HL-60 (cell line): ENCODE data around the gene ETDB.
"Not testable (repeated sequence)": the region's sequence is repeated elsewhere in the genome, so short reads cannot be mapped to it uniquely, and the experiment has no call there.

Experiments
- DNase-seq, 2 experiments: peaks; one replicate each; pipeline ENCODE4 v3.0.0-alpha.2; 2010 to 2020; ENCODE audit warnings: low read depth in 1 of 2, low spot score in 1 of 2
- H3K27ac ChIP-seq: fragments of 250-450 bp; sonication (Bioruptor Pico); replicated peaks from 2 replicates; pipeline ENCODE4 v1.5.1; 2020; ENCODE audit warnings: mild to moderate bottlenecking, moderate library complexity
- H3K27me3 ChIP-seq: fragments of 250-450 bp; sonication (Bioruptor Pico); 2 replicates; pipeline ENCODE4 v1.5.1; 2021; ENCODE audit warnings: mild to moderate bottlenecking, moderate library complexity; ENCODE audit not compliant: insufficient read depth, poor library complexity, severe bottlenecking
- H3K4me3 ChIP-seq: replicated peaks from 2 replicates; pipeline ENCODE4 v1.5.1; 2011; ENCODE audit warnings: mild to moderate bottlenecking, control low read depth, low read length; ENCODE audit not compliant: insufficient read depth
- CTCF ChIP-seq: IDR thresholded peaks from one replicate; pipeline ENCODE4 v1.5.1; 2011; ENCODE audit warnings: low read length, control low read depth, inconsistent platforms; ENCODE audit not compliant: insufficient read depth
- GABPA ChIP-seq: IDR thresholded peaks from 2 replicates; pipeline ENCODE4 v1.6.1; 2012; ENCODE audit warnings: low read depth
- POLR2AphosphoS5 ChIP-seq: IDR thresholded peaks from 2 replicates; pipeline ENCODE4 v1.6.1; 2012; ENCODE audit warnings: low read depth
- SPI1 ChIP-seq: IDR thresholded peaks from 2 replicates; pipeline ENCODE4 v1.6.1; 2012; ENCODE audit warnings: low read depth, mild to moderate bottlenecking, borderline replicate concordance
- TF ChIP-seq, protein P1 (sequence below): IDR thresholded peaks from 2 replicates; pipeline ENCODE4 v1.6.1; 2012; ENCODE audit warnings: low read depth; ENCODE audit not compliant: insufficient replicate concordance

ETDB gene

DNA sequence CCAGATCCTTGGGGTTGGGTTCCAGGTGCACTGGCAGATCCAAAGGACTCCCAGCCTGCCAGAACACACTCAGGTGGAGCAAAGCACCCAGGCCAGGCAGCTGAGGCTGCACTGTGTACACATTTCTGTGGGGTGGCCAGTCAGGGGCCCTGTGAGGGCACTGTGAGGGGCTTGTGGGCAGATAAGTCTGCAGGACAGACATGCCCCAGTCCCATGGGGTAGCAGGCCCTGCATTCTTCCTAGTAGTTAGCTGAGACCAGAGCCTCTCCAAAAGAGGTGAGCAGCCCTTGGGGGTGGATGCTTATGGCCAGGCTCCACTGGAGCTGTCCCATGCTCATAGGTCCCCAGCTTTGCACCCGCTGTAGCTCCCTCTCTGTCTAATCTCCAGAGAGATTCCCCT, 7.6 kb downstream of the ETDB start:
- TF ChIP-seq GABPA = no peak
- no peak for TF ChIP-seq SPI1
- TF ChIP-seq CTCF = no peak
- no peak for TF ChIP-seq POLR2AphosphoS5
- TF ChIP-seq, protein P1, sequence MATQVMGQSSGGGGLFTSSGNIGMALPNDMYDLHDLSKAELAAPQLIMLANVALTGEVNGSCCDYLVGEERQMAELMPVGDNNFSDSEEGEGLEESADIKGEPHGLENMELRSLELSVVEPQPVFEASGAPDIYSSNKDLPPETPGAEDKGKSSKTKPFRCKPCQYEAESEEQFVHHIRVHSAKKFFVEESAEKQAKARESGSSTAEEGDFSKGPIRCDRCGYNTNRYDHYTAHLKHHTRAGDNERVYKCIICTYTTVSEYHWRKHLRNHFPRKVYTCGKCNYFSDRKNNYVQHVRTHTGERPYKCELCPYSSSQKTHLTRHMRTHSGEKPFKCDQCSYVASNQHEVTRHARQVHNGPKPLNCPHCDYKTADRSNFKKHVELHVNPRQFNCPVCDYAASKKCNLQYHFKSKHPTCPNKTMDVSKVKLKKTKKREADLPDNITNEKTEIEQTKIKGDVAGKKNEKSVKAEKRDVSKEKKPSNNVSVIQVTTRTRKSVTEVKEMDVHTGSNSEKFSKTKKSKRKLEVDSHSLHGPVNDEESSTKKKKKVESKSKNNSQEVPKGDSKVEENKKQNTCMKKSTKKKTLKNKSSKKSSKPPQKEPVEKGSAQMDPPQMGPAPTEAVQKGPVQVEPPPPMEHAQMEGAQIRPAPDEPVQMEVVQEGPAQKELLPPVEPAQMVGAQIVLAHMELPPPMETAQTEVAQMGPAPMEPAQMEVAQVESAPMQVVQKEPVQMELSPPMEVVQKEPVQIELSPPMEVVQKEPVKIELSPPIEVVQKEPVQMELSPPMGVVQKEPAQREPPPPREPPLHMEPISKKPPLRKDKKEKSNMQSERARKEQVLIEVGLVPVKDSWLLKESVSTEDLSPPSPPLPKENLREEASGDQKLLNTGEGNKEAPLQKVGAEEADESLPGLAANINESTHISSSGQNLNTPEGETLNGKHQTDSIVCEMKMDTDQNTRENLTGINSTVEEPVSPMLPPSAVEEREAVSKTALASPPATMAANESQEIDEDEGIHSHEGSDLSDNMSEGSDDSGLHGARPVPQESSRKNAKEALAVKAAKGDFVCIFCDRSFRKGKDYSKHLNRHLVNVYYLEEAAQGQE = no peak
- H3K27me3 ChIP-seq = no peaks in the 10 kb centered on the region
- no peak overlapping the region for H3K27ac ChIP-seq
- DNase-seq = no peak
- H3K4me3 ChIP-seq = no peak overlapping the region

GRCh38 chrX:135112096-135112729, 8.1 kb downstream of the ETDB start:
- H3K27ac ChIP-seq = no peak overlapping the region
- H3K27me3 ChIP-seq = no peaks in the 10 kb centered on the region
- TF ChIP-seq POLR2AphosphoS5 = no peak
- TF ChIP-seq CTCF = peak; percentile 32
- DNase-seq = peak in 1 of 2 experiments; percentile 28
- H3K4me3 ChIP-seq = no peak overlapping the region

- Histone ChIP-seq H3K27me3 (no peaks in the 10 kb centered on the region), H3K27ac (no peak overlapping the region), H3K4me3 (no peak overlapping the region)
- no peak for DNase-seq
- TF ChIP-seq GABPA (no peak), POLR2AphosphoS5 (no peak), SPI1 (no peak), CTCF (no peak)
- TF ChIP-seq, protein P1 = no peak
Observed at GRCh38 chrX:135109554-135109953, 10.8 kb downstream of the ETDB start.

GRCh38 chrX:135099493-135099783, 20.9 kb downstream of the ETDB start:
- H3K27ac ChIP-seq = no peak overlapping the region
- no peak for DNase-seq
- peaks cover 8% of the 10 kb centered on the region for H3K27me3 ChIP-seq
- TF ChIP-seq POLR2AphosphoS5 (no peak), GABPA (no peak), SPI1 (no peak), CTCF (no peak)
- TF ChIP-seq, protein P1 = no peak
- H3K4me3 ChIP-seq = no peak overlapping the region

GRCh38 chrX:135097196-135097744, 23.1 kb downstream of the ETDB start:
- not testable (repeated sequence) for H3K27ac ChIP-seq, H3K4me3 ChIP-seq, H3K27me3 ChIP-seq, DNase-seq
